CD4-positive, alpha-beta T cell treated with Interleukin-21 for 1 hour (primary cell): ENCODE results near the gene KLHDC7A.

Source experiments
- DNase-seq: peaks from one replicate; pipeline ENCODE4 v3.0.0-alpha.2; 2020

Gene KLHDC7A

GRCh38 chr1:18511149-18511873 is 30.6 kb downstream of the KLHDC7A start:
- no peak for DNase-seq

GRCh38 chr1:18511874-18512150 is 31.1 kb downstream of the KLHDC7A start:
- DNase-seq, result no peak

- no peak for DNase-seq
These were observed 32.2 kb downstream of the KLHDC7A start for GRCh38 chr1:18512883-18513282.

GRCh38 chr1:18513995-18514394 is 33.3 kb downstream of the KLHDC7A start:
- DNase-seq, result no peak

GRCh38 chr1:18515120-18515667 is 34.5 kb downstream of the KLHDC7A start:
- no peak for DNase-seq

- DNase-seq, result no peak
These were observed 35.7 kb downstream of the KLHDC7A start for GRCh38 chr1:18516473-18516872.

GRCh38 chr1:18526436-18527275 is 45.9 kb downstream of the KLHDC7A start:
- no peak for DNase-seq

- no peak for DNase-seq
These were observed 46.8 kb downstream of the KLHDC7A start for GRCh38 chr1:18527514-18527913.

GRCh38 chr1:18527921-18528320 is 47.2 kb downstream of the KLHDC7A start:
- DNase-seq, result no peak

- DNase-seq, result no peak
These were observed 47.9 kb downstream of the KLHDC7A start for GRCh38 chr1:18528616-18529015.

- DNase-seq, result no peak
These were observed 49.0 kb downstream of the KLHDC7A start for GRCh38 chr1:18529714-18530113.

- no peak for DNase-seq
These were observed 50.1 kb downstream of the KLHDC7A start for GRCh38 chr1:18530587-18531502.

- no peak for DNase-seq
These were observed 50.7 kb downstream of the KLHDC7A start for GRCh38 chr1:18531503-18531845.

GRCh38 chr1:18532390-18533170 is 51.9 kb downstream of the KLHDC7A start:
- DNase-seq, result no peak

GRCh38 chr1:18533259-18533658 is 52.5 kb downstream of the KLHDC7A start:
- DNase-seq, result no peak

- no peak for DNase-seq
These were observed 54.1 kb downstream of the KLHDC7A start for GRCh38 chr1:18534810-18535205.
